ENCODE measurements around the gene PIF1. TPM values are rescaled to one million over a fixed set of nuclear protein-coding genes. Genes with fewer than 3 reads are reported as not detected.
"Not testable (repeated sequence)": the region's sequence is repeated elsewhere in the genome, so short reads cannot be mapped to it uniquely, and the experiment has no call there.

PIF1 gene
- total and polyA plus RNA-seq, 3 experiments from 2014 or later, result 0.25 to 14.7 (median 14.6) TPM

- Histone ChIP-seq H3K27ac (ENCODE audit: low read depth, low read length) (no peak overlapping the region), H3K4me3 (ENCODE audit: low read length) (no peak overlapping the region), H3K27me3 (ENCODE audit: insufficient read depth, low read length, poor library complexity, severe bottlenecking) (no peaks in the 10 kb centered on the region), H3K9me3 (ENCODE audit: low read length) (no peaks in the 10 kb centered on the region), H3K4me1 (ENCODE audit: insufficient read depth, low read length) (no peaks in the 10 kb centered on the region), H3K36me3 (ENCODE audit: insufficient read depth, low read length) (no peaks in the 10 kb centered on the region)
- no peak for DNase-seq
- no peaks in the 10 kb centered on the region for H3K27me3 Mint-ChIP-seq
- H3K4me1 Mint-ChIP-seq, result no peaks in the 10 kb centered on the region
- no peaks in the 10 kb centered on the region for H3K9me3 Mint-ChIP-seq
- no peaks in the 10 kb centered on the region for H3K36me3 Mint-ChIP-seq
- ChIA-PET CTCF (no interaction called here), POLR2A (no interaction called here)
- no peak overlapping the region for H3K27ac Mint-ChIP-seq
- H3K4me3 Mint-ChIP-seq, result no peak overlapping the region
These were observed 9.0 kb downstream of the PIF1 start for GRCh38 chr15:64816452-64816851.

DNA sequence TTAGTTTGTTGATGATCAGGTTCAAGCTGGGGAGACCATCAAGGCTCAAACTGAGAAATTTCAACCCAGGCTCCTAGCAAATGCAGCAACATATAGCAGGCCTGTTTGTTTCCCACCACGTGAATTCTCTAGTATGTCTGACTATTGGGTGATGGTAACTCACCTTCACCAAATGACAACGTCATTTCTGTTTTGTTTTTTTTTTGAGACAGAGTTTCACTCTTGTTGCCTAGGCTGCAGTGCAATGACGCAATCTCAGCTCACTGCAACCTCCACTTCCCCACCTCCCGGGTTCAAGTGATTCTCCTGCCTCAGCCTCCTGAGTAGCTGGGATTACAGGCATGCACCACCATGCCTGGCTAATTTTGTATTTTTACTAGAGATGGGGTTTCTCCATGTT lies 10.5 kb downstream of the PIF1 start:
- H3K4me1 ChIP-seq (ENCODE audit: insufficient read depth, low read length); H3K27ac ChIP-seq (ENCODE audit: low read depth, low read length); H3K4me1 Mint-ChIP-seq; H3K36me3 ChIP-seq (ENCODE audit: insufficient read depth, low read length); DNase-seq; H3K36me3 Mint-ChIP-seq; H3K4me3 Mint-ChIP-seq; H3K9me3 ChIP-seq (ENCODE audit: low read length); POLR2A ChIA-PET; H3K27me3 Mint-ChIP-seq; H3K27me3 ChIP-seq (ENCODE audit: insufficient read depth, low read length, poor library complexity, severe bottlenecking); H3K9me3 Mint-ChIP-seq; H3K4me3 ChIP-seq (ENCODE audit: low read length): not testable (repeated sequence)
- CTCF ChIA-PET, result interaction anchor here (0.9 to 1.2 kb wide), 3 partner anchors 8 to 87 kb away, joined by 3 to 4 read pairs (median 3); no protein-coding TSS in a partner anchor
- H3K27ac Mint-ChIP-seq, result peak overlapping the region in 1 of 8 donors; percentile 22

DNA sequence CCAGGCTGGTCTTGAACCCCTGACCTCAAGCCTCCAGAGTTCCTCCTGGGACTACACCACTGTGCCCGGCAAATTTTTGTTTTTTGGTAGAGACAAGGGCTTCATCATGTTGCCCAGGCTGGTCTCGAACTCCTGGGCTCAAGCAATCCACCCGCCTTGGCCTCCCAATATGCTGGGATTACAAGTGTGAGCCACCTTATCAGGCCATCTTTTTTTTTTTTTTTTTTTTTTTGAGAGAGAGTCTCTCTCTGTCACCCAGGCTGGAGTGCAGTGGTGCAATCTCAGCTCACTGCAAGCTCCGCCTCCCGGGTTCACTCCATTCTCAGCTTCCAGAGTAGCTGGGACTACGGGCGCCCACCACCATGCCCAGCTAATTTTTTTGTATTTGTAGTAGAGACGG lies 11.2 kb downstream of the PIF1 start:
- H3K4me3 ChIP-seq (ENCODE audit: low read length); H3K36me3 ChIP-seq (ENCODE audit: insufficient read depth, low read length); H3K4me1 ChIP-seq (ENCODE audit: insufficient read depth, low read length); H3K27me3 ChIP-seq (ENCODE audit: insufficient read depth, low read length, poor library complexity, severe bottlenecking); H3K27ac ChIP-seq (ENCODE audit: low read depth, low read length); DNase-seq; H3K36me3 Mint-ChIP-seq; POLR2A ChIA-PET; H3K27me3 Mint-ChIP-seq; H3K9me3 ChIP-seq (ENCODE audit: low read length); H3K9me3 Mint-ChIP-seq; H3K4me3 Mint-ChIP-seq; H3K4me1 Mint-ChIP-seq; H3K27ac Mint-ChIP-seq: not testable (repeated sequence)
- CTCF ChIA-PET, result interaction anchor here (0.9 to 1.2 kb wide), 2 partner anchors 80 to 86 kb away, joined by 3 read pairs; no protein-coding TSS in a partner anchor

- POLR2A ChIA-PET, result no interaction called here
- peaks cover 0 to 1% of the 10 kb centered on the region in 2 donors for H3K27me3 Mint-ChIP-seq
- H3K9me3 Mint-ChIP-seq, result no peaks in the 10 kb centered on the region
- H3K36me3 Mint-ChIP-seq, result no peaks in the 10 kb centered on the region
- CTCF ChIA-PET, result no interaction called here
- Histone ChIP-seq H3K4me1 (ENCODE audit: insufficient read depth, low read length) (no peaks in the 10 kb centered on the region), H3K27me3 (ENCODE audit: insufficient read depth, low read length, poor library complexity, severe bottlenecking) (no peaks in the 10 kb centered on the region), H3K27ac (ENCODE audit: low read depth, low read length) (no peak overlapping the region), H3K4me3 (ENCODE audit: low read length) (no peak overlapping the region), H3K9me3 (ENCODE audit: low read length) (no peaks in the 10 kb centered on the region), H3K36me3 (ENCODE audit: insufficient read depth, low read length) (no peaks in the 10 kb centered on the region)
- no peak overlapping the region for H3K4me3 Mint-ChIP-seq
- H3K4me1 Mint-ChIP-seq, result peaks cover 3 to 6% (median 5%) of the 10 kb centered on the region in 3 donors
- H3K27ac Mint-ChIP-seq, result no peak overlapping the region
- DNase-seq, result no peak
These were observed 12.4 kb downstream of the PIF1 start for GRCh38 chr15:64813075-64813474.

DNA sequence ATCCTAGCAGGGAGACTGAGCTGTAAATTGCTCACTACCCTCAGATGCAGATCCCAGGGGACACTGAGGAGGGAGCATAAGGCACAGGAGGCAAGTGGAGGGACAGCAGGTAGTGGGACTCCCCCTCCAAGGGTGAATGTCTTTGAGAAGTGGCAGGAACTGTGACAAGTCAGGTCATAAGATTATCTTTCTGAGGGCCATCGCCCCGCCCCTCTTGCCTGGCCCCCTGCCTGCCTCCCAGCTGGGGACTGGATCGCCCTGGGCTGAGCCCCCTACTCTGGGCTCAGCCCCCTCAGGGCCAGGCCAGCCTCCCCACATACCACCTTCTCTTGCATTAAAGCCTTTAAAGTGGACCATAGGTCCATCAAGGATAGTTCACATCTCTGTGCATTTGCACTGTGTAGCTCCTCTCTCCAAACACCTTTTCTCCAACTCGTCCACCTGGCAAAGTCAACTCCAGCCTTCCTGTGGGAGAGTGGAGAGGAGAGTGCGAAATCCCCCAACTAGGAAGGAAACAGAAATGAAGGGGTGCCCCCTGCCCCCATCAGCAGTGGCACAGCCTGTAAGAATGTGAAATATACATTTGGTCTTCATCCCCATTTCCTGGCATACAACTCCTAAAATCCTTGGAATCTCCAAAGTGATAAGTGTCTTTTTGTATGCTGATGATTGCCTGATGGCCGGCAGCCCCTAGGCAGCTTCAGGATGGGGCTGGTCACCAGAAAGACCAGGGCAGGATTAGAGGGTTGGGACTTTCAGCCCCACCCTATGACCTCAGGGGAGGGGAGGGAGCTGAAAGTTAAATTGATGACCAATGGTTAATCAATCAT lies 14.7 kb downstream of the PIF1 start:
- no peak for DNase-seq
- H3K9me3 ChIP-seq (ENCODE audit: low read length), result no peaks in the 10 kb centered on the region
- no peaks in the 10 kb centered on the region for H3K36me3 ChIP-seq (ENCODE audit: insufficient read depth, low read length)
- POLR2A ChIA-PET, result interaction anchor here (0.9 to 1.3 kb wide), 2 partner anchors 30 to 84 kb away, joined by 3 read pairs; no protein-coding TSS in a partner anchor
- no peak overlapping the region for H3K27ac Mint-ChIP-seq
- H3K4me3 Mint-ChIP-seq, result no peak overlapping the region
- H3K27me3 Mint-ChIP-seq, result peaks cover 3 to 5% of the 10 kb centered on the region in 2 donors
- peaks cover 3 to 6% (median 5%) of the 10 kb centered on the region in 3 donors for H3K4me1 Mint-ChIP-seq
- no peak overlapping the region for H3K27ac ChIP-seq (ENCODE audit: low read depth, low read length)
- H3K36me3 Mint-ChIP-seq, result no peaks in the 10 kb centered on the region
- H3K4me1 ChIP-seq (ENCODE audit: insufficient read depth, low read length), result no peaks in the 10 kb centered on the region
- no peaks in the 10 kb centered on the region for H3K9me3 Mint-ChIP-seq
- H3K27me3 ChIP-seq (ENCODE audit: insufficient read depth, low read length, poor library complexity, severe bottlenecking), result no peaks in the 10 kb centered on the region
- no peak overlapping the region for H3K4me3 ChIP-seq (ENCODE audit: low read length)
- CTCF ChIA-PET, result interaction anchor here (0.8 to 4.4 kb wide), 23 partner anchors 8 to 101 kb away, joined by 3 to 26 read pairs (median 5); partner anchors contain the start of genes ANKDD1A and PLEKHO2

- peaks cover 3 to 6% of the 10 kb centered on the region in 2 donors for H3K27me3 Mint-ChIP-seq
- ChIA-PET CTCF (interaction anchor here (0.8 to 4.4 kb wide), 29 partner anchors 9 to 106 kb away, joined by 3 to 26 read pairs (median 5); partner anchors contain the start of genes ANKDD1A and PLEKHO2), POLR2A (interaction anchor here (0.9 to 1.3 kb wide), 2 partner anchors 29 to 85 kb away, joined by 3 read pairs; no protein-coding TSS in a partner anchor)
- Histone ChIP-seq H3K27me3 (ENCODE audit: insufficient read depth, low read length, poor library complexity, severe bottlenecking) (no peaks in the 10 kb centered on the region), H3K27ac (ENCODE audit: low read depth, low read length) (no peak overlapping the region), H3K4me3 (ENCODE audit: low read length) (no peak overlapping the region), H3K9me3 (ENCODE audit: low read length) (no peaks in the 10 kb centered on the region), H3K4me1 (ENCODE audit: insufficient read depth, low read length) (no peaks in the 10 kb centered on the region), H3K36me3 (ENCODE audit: insufficient read depth, low read length) (no peaks in the 10 kb centered on the region)
- H3K4me1 Mint-ChIP-seq, result peaks cover 3 to 6% (median 5%) of the 10 kb centered on the region in 3 donors
- H3K36me3 Mint-ChIP-seq, result no peaks in the 10 kb centered on the region
- no peaks in the 10 kb centered on the region for H3K9me3 Mint-ChIP-seq
- DNase-seq, result peak; percentile 42 to 76 (median 56)
- H3K27ac Mint-ChIP-seq, result no peak overlapping the region
- H3K4me3 Mint-ChIP-seq, result no peak overlapping the region
These were observed 15.6 kb downstream of the PIF1 start for GRCh38 chr15:64809649-64810496.

DNA sequence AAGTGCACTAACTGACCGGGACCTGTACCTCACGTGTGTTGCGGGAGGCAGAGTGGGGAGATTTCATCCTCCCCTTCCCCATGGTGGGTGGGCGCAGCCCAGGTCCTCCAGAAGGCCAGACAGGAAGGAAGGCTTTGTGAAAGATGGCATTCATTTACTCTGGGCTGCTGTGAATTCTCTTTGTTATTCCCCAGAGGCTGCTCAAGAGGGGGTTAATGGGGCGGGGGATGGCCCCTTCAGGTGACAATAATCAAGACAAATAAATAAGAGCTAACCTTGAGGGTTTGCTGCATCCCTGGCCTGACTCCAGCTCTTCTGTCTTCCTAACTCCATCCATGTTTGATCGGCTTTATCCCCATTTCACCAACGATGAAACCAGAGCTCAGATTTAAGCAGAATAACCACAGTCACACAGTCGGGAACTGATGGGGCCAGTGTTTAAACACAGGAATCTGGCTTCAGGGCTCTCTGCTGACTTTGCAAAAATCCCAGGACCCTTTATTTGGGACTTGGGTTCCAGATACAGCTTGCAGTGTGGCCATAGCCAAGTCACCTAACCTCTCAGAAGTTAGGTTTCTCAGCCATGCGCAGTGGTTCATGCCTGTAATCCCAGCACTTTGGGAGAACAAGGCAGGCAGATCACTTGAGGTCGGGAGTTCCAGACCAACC lies 16.5 kb downstream of the PIF1 start:
- no peaks in the 10 kb centered on the region for H3K4me1 ChIP-seq (ENCODE audit: insufficient read depth, low read length)
- DNase-seq, result no peak
- H3K27ac ChIP-seq (ENCODE audit: low read depth, low read length), result no peak overlapping the region
- Mint-ChIP-seq H3K4me1 (peaks cover 3 to 6% (median 5%) of the 10 kb centered on the region in 3 donors), H3K4me3 (no peak overlapping the region), H3K27me3 (peaks cover 3 to 6% of the 10 kb centered on the region in 2 donors), H3K27ac (no peak overlapping the region), H3K9me3 (no peaks in the 10 kb centered on the region), H3K36me3 (no peaks in the 10 kb centered on the region)
- no peaks in the 10 kb centered on the region for H3K27me3 ChIP-seq (ENCODE audit: insufficient read depth, low read length, poor library complexity, severe bottlenecking)
- no peak overlapping the region for H3K4me3 ChIP-seq (ENCODE audit: low read length)
- CTCF ChIA-PET, result interaction anchor here (0.8 to 4.4 kb wide), 24 partner anchors 8 to 107 kb away, joined by 3 to 26 read pairs (median 5); partner anchors contain the start of genes ANKDD1A and PLEKHO2
- H3K9me3 ChIP-seq (ENCODE audit: low read length), result no peaks in the 10 kb centered on the region
- POLR2A ChIA-PET, result no interaction called here
- no peaks in the 10 kb centered on the region for H3K36me3 ChIP-seq (ENCODE audit: insufficient read depth, low read length)
